ENCODE data around the gene RELN.

DNA sequence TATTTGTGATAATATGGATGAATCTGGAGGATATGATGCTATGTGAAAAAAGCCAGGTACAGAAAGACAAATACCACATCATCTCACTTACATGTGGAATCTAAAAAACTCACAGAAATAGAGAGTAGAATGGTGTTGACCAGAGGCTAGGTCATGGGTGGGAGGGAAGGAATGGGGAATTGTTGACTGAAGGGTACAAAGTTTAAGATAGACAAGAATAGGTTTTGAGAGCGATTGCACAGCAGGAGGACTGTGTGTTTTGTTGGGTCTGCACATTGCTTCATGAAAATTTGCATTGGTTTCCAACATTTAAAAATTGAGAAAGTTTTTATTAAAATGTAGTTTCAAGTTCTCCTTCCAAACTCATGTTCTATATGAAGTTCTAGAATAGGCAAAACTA, 551.8 kb downstream of the RELN start:
- TF ChIP-seq, protein P1, sequence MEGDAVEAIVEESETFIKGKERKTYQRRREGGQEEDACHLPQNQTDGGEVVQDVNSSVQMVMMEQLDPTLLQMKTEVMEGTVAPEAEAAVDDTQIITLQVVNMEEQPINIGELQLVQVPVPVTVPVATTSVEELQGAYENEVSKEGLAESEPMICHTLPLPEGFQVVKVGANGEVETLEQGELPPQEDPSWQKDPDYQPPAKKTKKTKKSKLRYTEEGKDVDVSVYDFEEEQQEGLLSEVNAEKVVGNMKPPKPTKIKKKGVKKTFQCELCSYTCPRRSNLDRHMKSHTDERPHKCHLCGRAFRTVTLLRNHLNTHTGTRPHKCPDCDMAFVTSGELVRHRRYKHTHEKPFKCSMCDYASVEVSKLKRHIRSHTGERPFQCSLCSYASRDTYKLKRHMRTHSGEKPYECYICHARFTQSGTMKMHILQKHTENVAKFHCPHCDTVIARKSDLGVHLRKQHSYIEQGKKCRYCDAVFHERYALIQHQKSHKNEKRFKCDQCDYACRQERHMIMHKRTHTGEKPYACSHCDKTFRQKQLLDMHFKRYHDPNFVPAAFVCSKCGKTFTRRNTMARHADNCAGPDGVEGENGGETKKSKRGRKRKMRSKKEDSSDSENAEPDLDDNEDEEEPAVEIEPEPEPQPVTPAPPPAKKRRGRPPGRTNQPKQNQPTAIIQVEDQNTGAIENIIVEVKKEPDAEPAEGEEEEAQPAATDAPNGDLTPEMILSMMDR (CRISPR knock-in tag; IDR thresholded peaks at IDR 0.05) = no peak
- TF ChIP-seq, protein P2, sequence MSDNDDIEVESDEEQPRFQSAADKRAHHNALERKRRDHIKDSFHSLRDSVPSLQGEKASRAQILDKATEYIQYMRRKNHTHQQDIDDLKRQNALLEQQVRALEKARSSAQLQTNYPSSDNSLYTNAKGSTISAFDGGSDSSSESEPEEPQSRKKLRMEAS (IDR thresholded peaks at IDR 0.05) = no peak
- TF ChIP-seq ZNF33A (CRISPR knock-in tag; IDR thresholded peaks at IDR 0.05; ENCODE audit: borderline replicate concordance) = no peak
- TF ChIP-seq, protein P3, sequence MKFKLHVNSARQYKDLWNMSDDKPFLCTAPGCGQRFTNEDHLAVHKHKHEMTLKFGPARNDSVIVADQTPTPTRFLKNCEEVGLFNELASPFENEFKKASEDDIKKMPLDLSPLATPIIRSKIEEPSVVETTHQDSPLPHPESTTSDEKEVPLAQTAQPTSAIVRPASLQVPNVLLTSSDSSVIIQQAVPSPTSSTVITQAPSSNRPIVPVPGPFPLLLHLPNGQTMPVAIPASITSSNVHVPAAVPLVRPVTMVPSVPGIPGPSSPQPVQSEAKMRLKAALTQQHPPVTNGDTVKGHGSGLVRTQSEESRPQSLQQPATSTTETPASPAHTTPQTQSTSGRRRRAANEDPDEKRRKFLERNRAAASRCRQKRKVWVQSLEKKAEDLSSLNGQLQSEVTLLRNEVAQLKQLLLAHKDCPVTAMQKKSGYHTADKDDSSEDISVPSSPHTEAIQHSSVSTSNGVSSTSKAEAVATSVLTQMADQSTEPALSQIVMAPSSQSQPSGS (CRISPR knock-in tag; IDR thresholded peaks at IDR 0.05) = no peak
- no peak for TF ChIP-seq ZNF20 (CRISPR knock-in tag; IDR thresholded peaks at IDR 0.05)
- no peak for TF ChIP-seq ZNF30 (CRISPR knock-in tag; IDR thresholded peaks at IDR 0.05)
- no peak for TF ChIP-seq ZNF768 (CRISPR knock-in tag; IDR thresholded peaks at IDR 0.05)
- no peak for TF ChIP-seq NFYB (CRISPR knock-in tag; IDR thresholded peaks at IDR 0.05)
- TF ChIP-seq, protein P4, sequence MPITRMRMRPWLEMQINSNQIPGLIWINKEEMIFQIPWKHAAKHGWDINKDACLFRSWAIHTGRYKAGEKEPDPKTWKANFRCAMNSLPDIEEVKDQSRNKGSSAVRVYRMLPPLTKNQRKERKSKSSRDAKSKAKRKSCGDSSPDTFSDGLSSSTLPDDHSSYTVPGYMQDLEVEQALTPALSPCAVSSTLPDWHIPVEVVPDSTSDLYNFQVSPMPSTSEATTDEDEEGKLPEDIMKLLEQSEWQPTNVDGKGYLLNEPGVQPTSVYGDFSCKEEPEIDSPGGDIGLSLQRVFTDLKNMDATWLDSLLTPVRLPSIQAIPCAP (CRISPR knock-in tag; IDR thresholded peaks at IDR 0.05; ENCODE audit: low read depth) = no peak
- TF ChIP-seq IKZF1 (IDR thresholded peaks at IDR 0.05) = no peak
- TF ChIP-seq ASH2L (IDR thresholded peaks at IDR 0.05; ENCODE audit: insufficient read length, low read depth, low read length) = no peak
- no peak for TF ChIP-seq HDAC1 (CRISPR knock-in tag; IDR thresholded peaks at IDR 0.05)
- TF ChIP-seq ZNF274 (CRISPR knock-in tag; IDR thresholded peaks at IDR 0.05) = no peak
